EH (cell line): Measurements from ENCODE around the gene UBE3C.

Experiments
- DNase-seq: peaks from one replicate; pipeline ENCODE4 v3.0.0-alpha.2; 2015; ENCODE audit warnings: low read depth

Gene UBE3C

GRCh38 chr7:157177333-157177982 is 38.7 kb downstream of the UBE3C start:
- no peak for DNase-seq

- DNase-seq: no peak
Measured at GRCh38 chr7:157177983-157178381, 39.3 kb downstream of the UBE3C start.

- no peak for DNase-seq
Measured at GRCh38 chr7:157183832-157184231, 45.1 kb downstream of the UBE3C start.

- no peak for DNase-seq
Measured at GRCh38 chr7:157188091-157188665, 49.5 kb downstream of the UBE3C start.

- no peak for DNase-seq
Measured at GRCh38 chr7:157189405-157189804, 50.7 kb downstream of the UBE3C start.

- no peak for DNase-seq
Measured at GRCh38 chr7:157192861-157193260, 54.1 kb downstream of the UBE3C start.

- no peak for DNase-seq
Measured at GRCh38 chr7:157193274-157193673, 54.5 kb downstream of the UBE3C start.

- no peak for DNase-seq
Measured at GRCh38 chr7:157194948-157195347, 56.2 kb downstream of the UBE3C start.

GRCh38 chr7:157195868-157196267 is 57.1 kb downstream of the UBE3C start:
- no peak for DNase-seq

GRCh38 chr7:157204134-157204533 is 65.4 kb downstream of the UBE3C start:
- no peak for DNase-seq

- DNase-seq: no peak
Measured at GRCh38 chr7:157205438-157205837, 66.7 kb downstream of the UBE3C start.

- no peak for DNase-seq
Measured at GRCh38 chr7:157208571-157209413, 70.1 kb downstream of the UBE3C start.

- DNase-seq: no peak
Measured at GRCh38 chr7:157210682-157211081, 72.0 kb downstream of the UBE3C start.

GRCh38 chr7:157211690-157212089 is 73.0 kb downstream of the UBE3C start:
- DNase-seq: peak; percentile 38

- DNase-seq: no peak
Measured at GRCh38 chr7:157219154-157219553, 80.4 kb downstream of the UBE3C start.

- no peak for DNase-seq
Measured at GRCh38 chr7:157220916-157221569, 82.3 kb downstream of the UBE3C start.

GRCh38 chr7:157222687-157223086 is 84.0 kb downstream of the UBE3C start:
- DNase-seq: no peak

GRCh38 chr7:157224627-157225026 is 85.9 kb downstream of the UBE3C start:
- DNase-seq: peak; percentile 34

- DNase-seq: peak; percentile 54
Measured at GRCh38 chr7:157228864-157229422, 90.2 kb downstream of the UBE3C start.

- DNase-seq: peak; percentile 60
Measured at GRCh38 chr7:157233677-157234076, 95.0 kb downstream of the UBE3C start.

GRCh38 chr7:157234271-157234670 is 95.5 kb downstream of the UBE3C start:
- DNase-seq: peak; percentile 68
